Inflammatory macrophage (primary cell): ENCODE measurements around the gene PSMA6.
"Not testable (repeated sequence)": the region's sequence is repeated elsewhere in the genome, so short reads cannot be mapped to it uniquely, and the experiment has no call there.

Experiments
- DNase-seq, 2 donors: peaks; one replicate each; pipeline ENCODE4 v3.0.0-alpha.2; 2020 to 2022

Gene PSMA6

DNA sequence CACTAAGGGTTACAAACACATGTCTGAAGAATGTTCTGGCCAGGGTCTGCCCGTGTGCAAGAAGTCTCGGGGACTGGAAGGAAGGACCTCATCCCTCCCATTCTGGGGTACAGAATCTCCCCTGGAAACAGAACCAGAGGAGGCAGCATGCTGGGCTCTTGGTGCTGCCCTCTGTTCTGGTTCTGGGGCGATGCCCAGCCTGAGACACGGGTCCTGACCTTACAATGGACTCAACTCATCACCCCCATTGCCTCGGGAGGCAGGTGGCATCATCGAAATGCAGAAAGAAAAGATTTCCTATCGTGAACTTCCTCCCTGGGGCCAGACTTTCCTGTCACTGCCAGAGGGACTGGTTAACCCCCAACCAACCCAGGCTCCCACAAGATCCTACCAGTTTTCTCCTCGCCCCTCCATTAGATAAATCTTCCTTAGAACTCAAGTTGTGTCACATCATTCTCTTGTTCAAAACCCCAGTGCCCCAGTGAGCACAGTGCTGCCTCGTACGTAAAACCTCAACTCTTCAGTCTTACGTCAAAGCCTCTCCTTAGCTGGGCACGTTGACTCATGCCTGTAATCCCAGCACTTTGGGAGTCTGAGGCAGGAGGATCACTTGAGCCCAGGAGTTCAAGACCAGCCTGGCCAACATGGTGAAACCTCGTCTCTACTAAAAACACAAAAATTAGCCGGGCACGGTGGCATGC, 52.1 kb downstream of the PSMA6 start:
- no peak for DNase-seq

DNA sequence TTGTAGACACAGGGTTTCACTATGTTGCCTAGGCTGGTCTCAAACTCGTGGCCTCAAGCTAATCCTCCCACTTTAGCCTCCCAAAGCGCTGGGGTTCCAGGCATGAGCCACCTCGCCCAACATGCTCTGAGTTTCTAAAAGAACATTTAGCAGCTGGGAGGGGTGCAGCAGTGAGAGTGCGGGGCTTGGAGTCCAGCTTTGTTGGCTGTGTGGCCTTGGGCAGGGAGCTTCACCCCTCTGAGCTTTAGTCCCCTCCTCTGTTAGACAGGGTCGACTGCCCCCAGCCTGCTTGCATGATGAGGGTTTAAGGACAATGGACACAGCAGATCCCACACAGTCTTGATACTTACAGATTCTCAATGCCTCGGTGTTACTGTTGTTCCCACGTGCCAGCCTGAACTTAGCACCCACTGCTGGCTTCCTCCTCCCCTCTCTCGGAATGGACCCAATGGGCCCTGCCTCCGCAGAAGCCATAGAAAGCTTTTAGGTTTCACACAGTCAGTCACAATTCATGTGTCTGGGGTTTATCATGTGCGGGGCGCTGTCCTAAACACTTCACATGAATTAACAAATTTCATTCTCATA, 54.6 kb downstream of the PSMA6 start:
- DNase-seq, result no peak

DNA sequence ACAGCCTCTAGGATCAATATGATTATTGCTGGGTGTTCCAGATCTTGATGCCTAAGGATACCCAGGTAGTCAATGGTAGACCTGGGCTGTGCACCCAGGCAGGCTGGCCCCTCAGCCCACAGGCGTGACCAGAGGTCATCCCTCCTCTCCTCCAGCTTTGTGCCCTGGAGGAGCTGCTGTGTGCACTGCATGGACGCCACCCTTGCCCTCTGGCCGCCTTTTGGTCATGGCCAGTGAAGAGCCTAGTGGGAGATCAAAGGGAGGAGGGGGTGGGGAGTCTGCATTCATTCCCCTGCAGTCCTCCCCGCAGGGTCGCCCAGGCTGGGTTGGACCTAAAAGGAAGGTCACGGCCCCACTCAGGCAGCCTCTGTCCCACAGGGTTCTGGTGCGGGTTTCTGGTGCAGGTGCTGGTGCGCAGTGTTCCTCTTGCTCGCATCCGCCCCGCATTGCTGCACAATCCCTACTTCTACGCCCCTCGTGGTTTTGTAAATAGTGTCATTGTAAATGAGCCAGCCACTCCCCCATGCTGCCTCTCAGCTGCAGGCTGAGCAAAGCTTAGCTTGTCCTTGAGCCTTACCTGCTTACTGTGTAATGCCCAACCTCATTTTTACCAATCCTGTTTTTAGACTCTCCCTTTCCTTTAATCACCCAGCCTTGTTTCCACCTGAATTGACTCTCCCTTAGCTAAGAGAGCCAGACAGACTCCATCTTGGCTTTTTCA, 55.3 kb downstream of the PSMA6 start:
- DNase-seq, result no peak

DNA sequence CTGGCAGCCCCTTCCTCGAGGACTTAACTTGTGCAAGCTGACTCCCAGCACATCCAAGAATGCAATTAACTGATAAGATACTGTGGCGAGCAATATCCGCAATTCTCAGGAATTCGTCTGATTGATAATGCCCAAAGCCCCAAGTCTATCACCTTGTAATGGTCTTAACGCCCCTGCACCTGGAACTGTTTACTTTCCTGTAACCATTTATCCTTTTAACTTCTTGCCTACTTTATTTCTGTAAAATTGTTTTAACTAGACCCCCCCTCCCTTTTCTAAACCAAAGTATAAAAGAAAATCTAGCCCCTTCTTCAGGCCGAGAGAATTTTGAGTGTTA, 55.8 kb downstream of the PSMA6 start:
- DNase-seq, result not testable (repeated sequence)

DNA sequence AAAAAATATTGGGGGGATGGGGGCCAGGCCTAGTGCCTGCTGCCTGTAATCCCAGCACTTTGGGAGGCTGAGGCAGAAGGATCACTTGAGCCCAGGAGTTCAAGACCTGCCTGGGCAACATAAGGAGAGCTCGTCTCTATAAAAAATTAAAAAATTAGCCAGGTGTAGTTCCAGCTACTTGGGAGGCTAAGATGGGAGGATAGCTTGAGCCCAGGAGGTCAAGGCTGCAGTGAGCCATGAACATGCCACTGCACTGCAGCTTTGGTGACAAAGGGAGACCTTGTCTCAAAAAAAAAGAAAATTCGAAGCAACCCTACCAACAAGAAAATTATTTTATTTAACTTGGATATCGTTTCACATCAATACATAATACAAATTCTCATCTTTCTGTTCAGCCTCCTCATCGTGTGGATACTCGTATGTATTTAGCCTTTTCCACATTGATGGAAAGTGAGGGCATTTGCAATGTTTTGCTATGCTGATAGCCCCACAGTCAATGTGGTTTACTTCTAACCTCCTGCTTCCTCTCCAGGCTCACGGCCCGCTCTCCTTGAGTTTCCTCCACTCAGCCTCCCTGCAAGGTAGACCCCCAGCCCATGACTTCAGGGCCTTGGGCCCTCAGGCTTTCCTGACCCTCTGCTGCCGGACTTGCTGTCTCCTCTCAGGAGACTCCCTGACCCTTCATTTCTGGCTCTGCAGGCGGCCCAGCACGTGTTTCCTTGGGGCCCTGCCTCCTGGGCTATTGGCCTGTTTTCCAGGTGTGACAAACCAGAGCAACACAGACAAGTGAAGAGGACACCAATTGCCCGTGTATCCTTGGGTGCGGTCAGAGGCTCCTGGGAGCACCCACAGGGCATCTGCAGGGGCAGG, 57.5 kb downstream of the PSMA6 start:
- no peak for DNase-seq

DNA sequence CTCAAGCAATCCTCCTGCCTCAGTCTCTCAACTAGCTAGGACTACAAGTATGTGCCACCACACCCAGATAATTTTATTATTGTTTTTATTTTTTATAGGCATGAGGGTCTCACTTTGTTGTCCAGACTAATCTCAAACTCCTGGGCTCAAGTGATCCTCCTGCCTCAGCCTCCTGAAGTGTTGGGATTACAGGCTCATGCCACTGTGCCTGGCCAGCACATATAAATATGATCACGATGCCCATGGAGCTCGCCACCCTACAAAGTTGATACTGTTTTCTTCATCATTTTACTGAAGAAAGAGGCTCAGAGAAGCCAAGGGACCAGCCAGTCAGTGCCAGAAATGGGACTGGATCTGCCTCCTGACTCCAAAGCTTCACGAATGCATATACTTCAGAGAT, 59.3 kb downstream of the PSMA6 start:
- no peak for DNase-seq

DNA sequence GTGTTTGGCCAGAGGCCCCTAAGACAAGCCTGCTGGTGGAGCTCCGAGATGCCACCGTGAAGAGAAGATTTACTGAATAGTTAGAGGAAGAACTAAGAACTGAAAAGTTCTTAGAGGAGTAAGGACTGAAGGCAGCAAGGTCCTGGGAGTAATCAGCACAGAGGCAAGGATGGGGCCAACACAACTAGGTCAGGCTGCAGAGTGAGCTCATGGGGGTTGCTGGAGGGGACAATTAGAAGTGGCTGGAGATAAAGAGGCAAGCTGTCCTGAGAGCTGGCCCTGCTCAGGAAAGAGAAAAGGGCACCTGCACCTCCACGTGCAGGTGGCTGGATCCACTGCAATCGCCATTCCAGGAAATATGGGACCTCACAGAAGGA, 59.7 kb downstream of the PSMA6 start:
- no peak for DNase-seq

DNA sequence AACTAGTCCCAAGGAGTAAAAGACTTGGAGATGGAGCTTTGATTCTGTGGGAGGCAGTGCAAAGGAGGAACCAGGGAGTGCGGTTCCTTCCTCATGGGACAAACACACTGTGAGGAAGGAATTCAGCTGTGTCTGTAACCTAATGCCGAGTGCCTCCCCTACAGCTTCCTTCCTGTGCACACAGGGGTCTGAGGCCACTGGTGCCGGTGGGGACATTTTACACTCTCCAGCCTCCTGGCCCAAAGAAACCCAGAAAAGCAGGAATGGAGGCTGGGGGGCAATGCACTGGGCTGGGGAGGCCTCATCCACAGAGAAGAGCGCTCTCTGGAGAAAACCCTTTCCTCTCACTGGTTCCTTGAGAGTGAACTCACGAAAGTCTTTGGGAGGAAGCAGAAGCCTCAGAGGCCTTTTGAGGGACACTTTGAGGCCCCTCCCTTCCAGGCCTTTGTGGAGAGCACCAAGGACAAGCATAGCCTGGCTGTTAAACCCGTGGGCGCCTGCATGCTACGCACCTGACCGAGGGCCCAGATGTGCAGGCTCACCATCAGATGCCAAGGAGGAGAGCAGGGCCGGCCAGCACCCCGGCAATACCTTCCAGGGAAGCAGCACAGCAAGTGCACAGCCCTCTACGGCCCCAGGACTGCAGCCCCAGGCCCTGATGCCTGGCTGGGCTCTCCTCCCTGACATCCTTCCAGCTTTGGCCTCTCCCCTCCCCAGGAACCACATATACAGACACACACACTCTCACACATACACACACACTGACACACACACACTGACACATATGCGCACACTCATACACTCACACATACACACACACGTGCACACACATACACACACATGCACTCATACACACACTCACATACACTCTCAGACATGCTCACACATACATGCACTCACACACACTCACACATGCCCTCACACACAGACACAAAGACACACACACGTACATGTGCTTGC, 60.4 kb downstream of the PSMA6 start:
- DNase-seq, result peak; percentile 74 to 83

DNA sequence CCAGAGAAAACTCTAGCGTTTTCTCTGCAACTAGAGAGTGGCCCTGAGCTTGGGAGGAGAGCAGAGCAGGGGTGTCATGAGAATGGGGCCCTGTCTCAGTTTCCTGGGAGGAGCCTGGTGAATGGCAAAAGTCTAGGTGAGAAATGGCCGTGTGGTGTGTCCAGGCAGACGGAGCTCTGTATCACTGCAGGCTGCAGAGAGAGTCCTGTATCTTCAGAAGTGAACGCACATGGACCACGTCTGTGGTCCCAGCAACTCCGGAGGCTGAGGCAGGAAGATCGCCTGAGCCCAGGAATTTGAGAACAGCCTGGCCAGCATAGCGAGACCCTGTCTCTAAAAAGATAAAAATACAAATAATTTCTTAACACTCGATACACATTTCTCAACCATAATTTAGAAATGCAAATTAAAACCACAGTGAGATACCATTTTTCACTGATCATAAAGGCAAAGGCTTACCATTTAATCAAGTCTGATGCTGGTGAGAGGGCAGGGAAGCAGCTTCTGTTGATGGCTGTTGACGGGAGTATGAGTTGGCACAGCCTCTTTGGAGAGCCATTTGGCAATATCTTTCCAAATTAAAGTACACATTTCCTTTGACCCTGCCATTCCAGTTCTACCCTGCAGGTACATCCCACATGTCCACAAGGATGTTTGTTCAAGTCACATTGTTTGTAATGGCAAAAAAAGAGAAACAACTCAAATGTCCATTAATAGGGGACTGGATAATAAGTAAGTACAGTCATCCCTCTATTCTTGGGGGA, 61.4 kb downstream of the PSMA6 start:
- DNase-seq, result no peak

DNA sequence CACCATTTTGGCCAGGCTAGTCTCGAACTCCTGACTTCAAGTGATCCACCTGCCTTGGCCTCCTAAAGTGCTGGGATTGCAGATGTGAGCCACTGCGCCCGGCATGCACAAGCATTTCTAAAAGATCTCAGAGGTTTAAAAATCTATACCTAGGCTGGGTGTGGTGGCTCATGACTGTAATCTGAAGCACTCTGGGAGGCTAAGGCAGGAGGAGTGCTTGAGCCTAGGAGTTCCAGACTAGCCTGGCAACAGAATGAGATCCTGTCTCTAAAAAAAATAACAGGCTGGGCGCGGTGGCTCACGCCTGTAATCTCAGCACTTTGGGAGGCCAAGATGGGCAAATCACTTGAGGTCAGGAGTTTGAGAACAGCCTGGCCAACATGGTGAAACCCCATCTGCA, 63.1 kb downstream of the PSMA6 start:
- not testable (repeated sequence) for DNase-seq

DNA sequence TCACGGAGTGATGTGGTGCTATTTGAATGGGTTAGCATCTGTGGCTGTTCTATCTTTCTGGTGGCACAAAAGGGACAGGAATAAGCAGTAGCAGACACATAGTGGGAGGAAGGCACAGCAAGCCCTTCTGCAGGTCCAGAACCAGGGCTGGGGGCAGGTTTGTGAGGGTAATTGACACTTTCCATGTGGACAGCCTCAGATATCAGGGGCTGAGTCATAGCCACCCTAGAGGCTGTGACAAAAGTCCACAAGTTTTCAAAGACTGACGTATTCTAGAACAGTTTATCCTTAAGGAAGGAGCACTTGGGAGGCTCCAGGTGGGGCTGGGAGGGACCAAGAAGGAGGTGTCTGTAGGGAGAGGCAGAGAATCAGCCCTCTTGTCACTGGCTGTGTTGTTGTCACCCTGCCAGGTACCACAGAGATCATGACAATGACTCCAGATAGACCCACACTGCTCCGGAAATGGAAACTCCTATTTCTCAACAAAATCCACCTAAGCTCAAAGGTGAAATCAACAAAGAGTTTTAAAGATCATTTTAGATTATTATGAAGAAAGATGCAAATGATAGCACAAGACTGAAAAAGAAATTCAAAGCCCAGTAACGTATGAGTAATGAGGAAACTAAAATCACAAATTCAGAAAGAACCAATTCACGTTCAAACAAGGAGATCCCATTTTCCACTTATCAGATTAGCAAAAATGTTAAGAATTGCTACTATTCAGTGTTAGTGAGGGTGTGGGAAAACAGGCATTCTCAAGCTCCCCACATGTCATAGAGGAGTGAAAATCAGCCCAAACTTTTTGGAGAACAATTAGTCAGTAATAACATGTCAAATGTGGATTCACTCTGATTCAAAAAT, 64.0 kb downstream of the PSMA6 start:
- no peak for DNase-seq

DNA sequence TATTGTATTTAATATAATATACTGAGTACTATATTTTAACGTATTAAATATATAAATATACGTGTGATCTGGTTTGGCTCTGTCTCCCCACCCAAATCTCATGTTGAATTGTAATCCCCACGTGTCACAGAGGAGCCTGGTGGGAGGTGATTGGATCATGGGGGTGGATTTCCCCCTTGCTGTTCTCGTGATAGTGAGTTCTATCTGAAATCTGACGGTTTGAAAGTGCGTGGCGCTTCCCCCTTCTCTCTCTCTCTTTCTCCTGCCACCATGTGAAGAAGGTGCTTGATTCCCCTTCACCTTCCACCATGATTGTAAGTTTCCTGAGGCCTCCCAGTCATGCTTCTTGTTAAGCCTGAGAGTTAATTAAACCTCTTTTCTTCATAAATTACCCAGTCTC, 67.5 kb downstream of the PSMA6 start:
- not testable (repeated sequence) for DNase-seq

DNA sequence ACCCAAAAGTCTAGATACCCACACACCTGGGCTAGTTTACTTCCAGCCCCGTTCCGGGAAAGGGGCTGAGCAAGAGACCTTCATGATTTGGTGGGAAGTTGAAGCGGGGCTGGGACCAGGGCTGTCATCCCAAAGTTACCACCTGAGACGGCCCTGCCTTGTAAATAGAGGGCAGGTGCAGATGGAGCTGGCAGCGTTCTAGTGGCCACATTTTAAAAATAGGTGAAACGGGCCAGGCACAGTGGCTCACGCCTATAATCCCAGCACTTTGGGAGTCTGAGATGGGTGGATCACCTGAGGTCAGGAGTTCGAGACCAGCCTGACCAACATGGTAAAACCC, 68.9 kb downstream of the PSMA6 start:
- no peak for DNase-seq

DNA sequence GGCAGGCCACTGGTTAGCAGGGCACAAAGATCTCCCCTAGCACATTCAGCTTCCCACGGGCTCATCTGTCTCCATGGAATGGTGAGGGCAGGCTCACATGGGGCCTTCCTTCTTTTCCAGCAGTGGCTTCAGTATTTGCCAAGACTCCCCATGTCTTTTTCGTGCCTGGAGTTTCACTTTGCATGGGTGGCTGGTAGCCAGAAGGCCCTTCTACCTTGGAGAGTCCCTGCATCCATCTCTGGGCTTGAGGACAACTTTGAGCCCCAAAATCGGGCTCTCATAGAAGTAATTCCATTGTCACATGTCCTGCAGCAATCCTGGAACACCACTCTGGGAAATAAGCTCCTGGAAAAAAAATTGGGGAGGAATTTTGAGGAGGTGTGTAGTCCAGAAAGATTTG, 70.3 kb downstream of the PSMA6 start:
- DNase-seq, result no peak

DNA sequence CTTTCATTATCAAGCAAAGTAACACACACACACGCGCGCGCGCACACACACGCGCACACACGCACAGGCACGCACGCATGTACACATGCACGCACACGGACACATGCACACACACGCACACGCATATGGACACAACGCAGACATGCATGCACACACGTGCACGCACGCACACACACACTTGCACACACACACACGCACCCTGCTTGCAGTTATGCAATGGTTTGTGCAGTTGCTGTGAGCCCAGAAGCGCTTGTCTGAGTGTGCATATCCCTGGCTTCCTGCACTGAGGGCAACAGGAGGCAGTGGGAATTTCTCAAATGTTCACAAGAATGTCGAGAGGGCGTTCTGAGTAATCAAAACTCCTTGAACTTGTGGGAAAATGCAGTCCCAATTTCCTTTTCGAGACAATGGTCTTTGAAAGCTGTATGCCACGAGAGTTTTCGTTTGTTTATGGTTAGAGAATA, 70.8 kb downstream of the PSMA6 start:
- no peak for DNase-seq

DNA sequence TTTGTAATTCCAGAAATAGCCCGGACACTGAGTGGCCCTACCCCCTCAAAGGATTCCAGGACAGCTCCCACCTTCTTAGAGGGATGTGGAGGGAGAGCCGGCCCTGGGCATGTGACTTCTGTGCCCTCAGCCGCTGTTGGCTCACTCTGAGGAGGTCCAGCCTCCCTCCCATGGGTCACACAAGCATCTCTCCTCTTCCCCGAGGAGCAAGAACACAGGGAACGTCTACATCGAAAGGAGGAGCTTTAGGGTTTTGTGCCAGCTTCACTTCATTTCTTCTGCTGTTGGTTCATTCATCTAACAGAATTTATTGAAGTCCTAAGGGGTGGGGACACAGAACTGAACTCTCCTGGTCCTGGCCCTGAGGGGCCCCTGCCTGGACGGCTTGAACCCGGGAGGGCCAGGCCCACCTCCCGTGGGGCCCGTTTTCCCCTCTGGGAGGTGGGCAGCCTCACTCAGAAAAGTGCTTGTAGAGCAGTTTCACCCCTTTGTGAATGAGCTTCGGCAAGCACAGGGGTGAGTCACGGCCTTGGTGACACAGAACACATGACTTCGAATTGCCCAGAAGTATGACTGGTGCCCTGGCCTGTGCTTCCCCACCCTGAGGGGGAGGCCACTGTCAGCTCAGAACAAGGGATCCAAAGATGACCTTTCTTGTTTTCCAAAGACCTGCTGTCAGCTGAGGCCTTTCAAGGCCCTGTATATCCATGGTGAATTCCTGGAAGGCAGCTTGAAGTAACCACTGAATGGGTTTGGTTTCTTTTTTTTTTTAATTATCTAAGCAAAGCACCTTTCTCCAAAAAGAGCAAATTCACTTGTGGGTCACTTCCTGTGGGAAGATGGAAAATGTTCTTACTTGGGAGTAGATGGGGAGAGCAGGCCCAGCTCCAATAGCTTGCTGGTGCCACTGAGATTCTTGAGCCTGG, 73.2 kb downstream of the PSMA6 start:
- DNase-seq, result peak; percentile 93 to 97

DNA sequence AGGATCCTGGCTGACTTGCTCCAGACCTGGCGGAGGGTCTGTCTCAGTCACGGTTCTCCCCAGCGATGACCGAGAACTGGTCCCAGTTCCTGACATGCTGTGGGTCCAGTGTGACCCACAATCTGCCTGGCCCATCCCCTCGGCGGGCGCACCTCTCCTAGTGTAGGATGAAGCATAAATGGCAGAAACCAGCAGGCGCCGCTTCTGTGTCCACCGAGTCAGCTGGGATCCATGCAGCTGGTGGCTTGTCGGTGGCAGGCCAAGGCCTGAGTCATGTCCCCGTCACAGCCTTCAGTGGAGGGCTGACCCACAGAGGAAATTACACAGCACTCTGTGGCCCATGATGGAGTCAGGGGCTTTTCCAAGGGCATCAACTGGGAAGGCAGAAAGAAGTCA, 73.9 kb downstream of the PSMA6 start:
- DNase-seq, result peak; percentile 66 to 91

DNA sequence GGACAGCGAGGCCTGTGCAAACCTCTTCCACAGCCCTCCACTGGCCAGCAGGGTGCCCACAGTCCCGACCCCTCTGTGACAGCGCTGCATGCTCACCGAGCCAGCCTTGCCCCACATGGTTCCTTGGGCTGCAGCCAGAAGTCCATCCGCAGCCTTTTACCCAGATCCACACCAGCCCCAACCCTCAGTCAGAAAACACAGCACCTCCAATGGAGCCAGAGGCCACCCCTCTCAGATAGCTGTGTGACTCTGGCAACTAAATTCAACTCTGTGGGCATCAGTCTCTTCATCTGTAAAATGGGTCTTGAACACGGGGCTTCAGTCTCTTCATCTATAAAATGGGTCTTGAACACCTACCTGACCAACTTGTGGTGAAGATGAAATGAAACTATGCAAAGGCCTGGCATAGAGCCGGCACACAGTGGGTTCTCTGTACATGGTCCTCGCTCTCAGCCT, 74.4 kb downstream of the PSMA6 start:
- DNase-seq, result no peak

DNA sequence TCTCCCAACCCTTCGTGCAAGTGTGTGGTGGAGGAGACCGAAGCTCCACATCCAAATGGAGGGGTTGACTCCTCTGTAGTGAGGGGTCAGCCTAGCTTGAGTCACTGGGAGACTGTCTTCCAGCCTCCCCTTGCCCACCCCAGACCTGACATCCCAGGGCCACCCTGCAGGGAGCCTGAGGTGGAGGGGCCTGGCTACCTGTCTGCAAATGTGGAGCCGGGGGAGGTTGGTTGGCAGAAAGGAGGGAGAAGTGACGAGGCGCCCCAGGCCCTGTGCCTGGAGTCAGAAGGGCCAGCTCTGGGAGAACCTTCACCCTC, 74.8 kb downstream of the PSMA6 start:
- no peak for DNase-seq
